NCI-H2171 treated with DMSO at 0.1 percent for 48 hours (cell line): ENCODE measurements around the gene CMTM4.

Source experiments
- DNase-seq: peaks from one replicate; lab custom pipeline; 2025; lab: John Stamatoyannopoulos, UW

CMTM4 gene

GRCh38 chr16:66696669-66697630 lies at the start of gene CMTM4:
Gene CMTM4 (minus strand): TSS chr16:66696743. CDS start chr16:66696525, 218 bp downstream.
- DNase-seq: peak; percentile 73

- no peak for DNase-seq
Observed at GRCh38 chr16:66746048-66746447, 49.5 kb upstream of the CMTM4 start.

GRCh38 chr16:66741950-66742808 lies 45.6 kb upstream of the CMTM4 start:
- no peak for DNase-seq

- DNase-seq: no peak
Observed at GRCh38 chr16:66741169-66741900, 44.8 kb upstream of the CMTM4 start.

- no peak for DNase-seq
Observed at GRCh38 chr16:66740533-66740932, 44.0 kb upstream of the CMTM4 start.

GRCh38 chr16:66740010-66740409 lies 43.5 kb upstream of the CMTM4 start:
- peak; percentile 34 for DNase-seq

- no peak for DNase-seq
Observed at GRCh38 chr16:66735891-66736290, 39.3 kb upstream of the CMTM4 start.

DNA sequence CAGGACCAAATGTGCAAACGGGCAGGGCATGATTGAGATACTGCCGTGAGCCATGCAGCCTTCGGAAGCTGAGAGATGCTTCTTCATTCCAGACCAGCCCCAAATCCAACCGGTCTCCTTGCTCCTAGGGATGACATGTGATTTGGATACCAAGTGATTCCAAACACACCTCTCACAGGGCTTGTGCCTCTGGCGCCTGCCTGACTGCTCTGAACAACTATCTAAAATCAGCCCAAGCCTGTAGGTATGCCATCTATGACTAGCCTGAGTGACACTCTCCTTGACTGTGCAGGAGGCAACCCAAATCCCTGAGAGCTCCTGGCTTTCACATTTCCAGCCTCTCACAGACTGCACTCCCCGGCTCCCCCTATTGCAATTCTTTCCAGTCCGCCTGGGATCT lies 34.6 kb upstream of the CMTM4 start:
- no peak for DNase-seq

- DNase-seq: peak; percentile 73
Observed at GRCh38 chr16:66728804-66729203, 32.3 kb upstream of the CMTM4 start.

- peak; percentile 80 for DNase-seq
Observed at GRCh38 chr16:66728117-66728787, 31.7 kb upstream of the CMTM4 start.

DNA sequence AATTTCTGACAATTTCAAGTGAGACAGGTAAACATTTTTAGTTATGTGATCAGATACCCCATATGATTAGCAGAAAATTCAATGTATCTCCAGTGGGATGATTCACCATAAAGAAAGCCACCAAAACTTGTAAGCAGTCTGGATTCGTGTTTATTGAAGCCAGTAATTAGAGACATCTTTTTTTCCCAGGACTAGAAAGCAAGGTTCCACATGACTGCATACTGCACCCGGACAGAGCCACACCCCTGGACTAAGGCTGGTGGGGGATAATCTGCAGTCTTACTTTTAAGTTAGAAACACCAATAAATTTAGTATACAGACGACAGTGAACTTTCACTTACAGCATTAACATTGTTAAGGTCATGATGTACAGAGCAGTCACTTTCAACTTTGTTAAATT lies 24.2 kb upstream of the CMTM4 start:
- peak; percentile 13 for DNase-seq

DNA sequence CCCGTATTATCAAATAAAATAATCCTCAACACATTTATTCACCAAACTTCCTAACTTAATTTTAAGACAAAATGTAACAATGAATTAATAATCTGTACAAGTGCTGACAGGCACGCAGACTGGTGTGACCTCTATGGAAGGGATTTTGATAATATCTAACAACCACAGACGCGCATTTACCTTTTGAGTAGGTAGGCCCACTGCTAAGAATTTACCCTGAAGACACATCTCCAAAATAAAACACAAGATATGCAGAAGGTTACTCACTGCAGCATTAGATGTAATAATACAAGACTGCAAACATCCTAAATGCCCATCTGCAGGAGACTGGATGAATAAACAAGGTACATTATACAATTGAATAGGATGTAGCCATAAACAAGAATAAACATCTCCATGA lies 22.7 kb upstream of the CMTM4 start:
- no peak for DNase-seq

GRCh38 chr16:66717776-66718175 lies 21.2 kb upstream of the CMTM4 start:
- DNase-seq: no peak

- DNase-seq: no peak
Observed at GRCh38 chr16:66717112-66717675, 20.7 kb upstream of the CMTM4 start.

GRCh38 chr16:66714654-66715307 lies 18.2 kb upstream of the CMTM4 start:
- peak; percentile 95 for DNase-seq

DNA sequence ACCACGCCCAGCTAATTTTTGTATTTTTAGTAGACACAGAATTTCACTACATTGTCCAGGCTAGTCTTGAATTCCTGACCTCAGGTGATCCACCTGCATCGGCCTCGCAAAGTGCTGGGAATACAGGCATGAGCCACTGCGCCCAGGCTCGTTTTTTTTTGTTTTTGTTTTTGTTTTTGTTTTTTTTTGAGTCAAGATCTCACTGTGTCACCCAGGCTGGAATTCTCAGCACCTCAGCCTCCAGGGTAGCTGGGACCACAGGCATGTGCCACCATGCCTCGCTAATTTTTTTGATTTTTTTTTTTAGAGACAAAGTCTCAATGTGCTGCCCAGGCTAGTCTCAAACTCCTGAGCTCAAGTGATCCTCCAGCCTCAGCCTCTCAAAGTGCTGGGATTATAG lies 17.5 kb upstream of the CMTM4 start:
- no peak for DNase-seq

- peak; percentile 50 for DNase-seq
Observed at GRCh38 chr16:66713076-66713475, 16.5 kb upstream of the CMTM4 start.

- DNase-seq: no peak
Observed at GRCh38 chr16:66712512-66712911, 16.0 kb upstream of the CMTM4 start.

DNA sequence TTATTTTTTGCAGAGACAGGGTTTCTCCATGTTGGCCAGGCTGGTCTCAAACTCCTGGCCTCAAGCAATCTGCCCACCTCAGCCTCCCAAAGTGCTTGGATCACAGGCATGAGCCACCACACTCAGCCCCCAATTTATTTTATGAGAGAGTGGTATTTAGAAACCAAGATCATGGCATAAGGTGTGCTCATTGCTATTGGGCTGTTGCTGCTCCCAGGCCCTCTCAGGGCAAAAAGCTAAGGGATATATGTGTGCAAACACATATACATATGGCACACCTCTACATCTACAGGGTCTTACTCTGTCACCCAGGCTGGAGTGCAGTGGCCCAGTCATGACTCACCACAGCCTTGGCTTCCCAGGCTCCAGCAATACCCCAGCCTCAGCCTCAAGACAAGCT lies 15.0 kb upstream of the CMTM4 start:
- no peak for DNase-seq

DNA sequence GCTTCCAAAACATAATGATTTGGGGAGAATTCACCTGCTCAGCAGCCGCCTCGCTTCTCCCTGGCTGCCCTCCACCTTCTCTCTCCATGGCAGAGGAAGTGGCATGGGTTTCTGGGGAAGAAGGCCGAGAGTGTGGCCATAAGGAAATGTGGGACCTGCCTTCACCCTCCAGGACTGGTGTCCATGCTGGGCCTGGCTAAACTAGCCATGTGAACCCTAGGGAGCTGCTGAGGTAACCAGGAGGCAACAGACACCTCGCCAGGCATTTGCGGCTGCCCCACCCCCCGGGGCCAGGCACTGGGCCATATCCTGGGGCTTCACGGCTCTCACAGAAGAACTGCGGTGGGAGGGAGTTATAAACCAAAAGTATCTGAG lies 9.9 kb upstream of the CMTM4 start:
- DNase-seq: no peak
